WTC11 (cell line): Measurements from ENCODE around the gene TIGD2. TPM values are rescaled to one million over a fixed set of nuclear protein-coding genes. Genes with fewer than 3 reads are reported as not detected.

ENCODE experiments used
- ATAC-seq: fragments of 200-7000 bp; cut with Tn5 transposase; 2 replicates; pipeline ENCODE4 v1.10.0; 2021; ENCODE audit warnings: mild to moderate bottlenecking, moderate library complexity
- CTCF ChIA-PET: fragments of 300-600 bp; sonication (Branson Sonifier 250); formaldehyde crosslinking; loops from one replicate; lab custom pipeline; 2021; ENCODE audit warnings: antibody characterized with exemption; lab: Charles Lee
- POLR2A ChIA-PET: fragments of 350-600 bp; sonication (Branson Sonifier 250); formaldehyde crosslinking; loops from one replicate; lab custom pipeline; 2021; ENCODE audit warnings: antibody characterized with exemption; lab: Charles Lee
- DNase-seq: peaks from one replicate; pipeline ENCODE4 v3.0.0; 2021; ENCODE audit warnings: low spot score
- H3K27ac Mint-ChIP-seq: 2 replicates; pipeline ENCODE4 v1.8.0; 2021; ENCODE audit warnings: mixed read lengths
- H3K27me3 Mint-ChIP-seq: 2 replicates; pipeline ENCODE4 v1.8.0; 2021; ENCODE audit warnings: low read depth, mild to moderate bottlenecking, moderate library complexity, mixed read lengths
- H3K36me3 Mint-ChIP-seq: 2 replicates; pipeline ENCODE4 v1.8.0; 2021; ENCODE audit warnings: mixed read lengths
- H3K4me1 Mint-ChIP-seq: 2 replicates; pipeline ENCODE4 v1.8.0; 2022; ENCODE audit warnings: mixed read lengths
- H3K4me3 Mint-ChIP-seq: 2 replicates; pipeline ENCODE4 v1.8.0; 2021; ENCODE audit warnings: mild to moderate bottlenecking, moderate library complexity, mixed read lengths
- H3K9me3 Mint-ChIP-seq: 2 replicates; pipeline ENCODE4 v1.8.0; 2021; ENCODE audit warnings: mixed read lengths
- ATF6 ChIP-seq: sonication (generic); formaldehyde crosslinking; IDR thresholded peaks from 2 replicates; pipeline ENCODE4 v1.8.1; 2023; ENCODE audit warnings: mild to moderate bottlenecking, missing genetic modification reagents
- CBFB ChIP-seq: sonication (generic); formaldehyde crosslinking; IDR thresholded peaks from 2 replicates; pipeline ENCODE4 v1.8.1; 2022; ENCODE audit warnings: mild to moderate bottlenecking, low read depth, missing genetic modification reagents
- CTCF ChIP-seq: fragments of 200-600 bp; IDR thresholded peaks from 2 replicates; pipeline ENCODE4 v1.8.0; 2022; ENCODE audit warnings: antibody characterized with exemption
- ERG ChIP-seq: fragments of 250-450 bp; sonication (Bioruptor Pico); IDR thresholded peaks from 2 replicates; pipeline ENCODE4 v1.8.0; 2021; ENCODE audit warnings: mild to moderate bottlenecking
- FOXK1 ChIP-seq: sonication (generic); formaldehyde crosslinking; IDR thresholded peaks from 2 replicates; pipeline ENCODE4 v1.8.0; 2022; ENCODE audit warnings: mild to moderate bottlenecking, moderate library complexity, missing genetic modification reagents
- MAX ChIP-seq: sonication (generic); formaldehyde crosslinking; IDR thresholded peaks from 2 replicates; pipeline ENCODE4 v1.8.0; 2022; ENCODE audit warnings: mild to moderate bottlenecking, missing genetic modification reagents
- MYBL2 ChIP-seq: sonication (generic); formaldehyde crosslinking; IDR thresholded peaks from 2 replicates; pipeline ENCODE4 v1.8.1; 2023; ENCODE audit warnings: mild to moderate bottlenecking, moderate library complexity, missing genetic modification reagents
- NR1H2 ChIP-seq: sonication (generic); formaldehyde crosslinking; IDR thresholded peaks from 2 replicates; pipeline ENCODE4 v1.9.0; 2021; ENCODE audit warnings: mild to moderate bottlenecking, moderate library complexity, missing genetic modification reagents
- OVOL2 ChIP-seq: fragments of 250-450 bp; sonication (Bioruptor Pico); IDR thresholded peaks from 2 replicates; pipeline ENCODE4 v1.9.0; 2021; ENCODE audit warnings: mild to moderate bottlenecking, borderline replicate concordance
- PRDM15 ChIP-seq: sonication (generic); formaldehyde crosslinking; IDR thresholded peaks from 2 replicates; pipeline ENCODE4 v1.8.0; 2022; ENCODE audit warnings: missing genetic modification reagents
- RELA ChIP-seq: sonication (generic); formaldehyde crosslinking; IDR thresholded peaks from 2 replicates; pipeline ENCODE4 v1.8.1; 2022; ENCODE audit warnings: missing genetic modification reagents, mild to moderate bottlenecking, borderline replicate concordance
- SMAD4 ChIP-seq: sonication (generic); formaldehyde crosslinking; IDR thresholded peaks from 2 replicates; pipeline ENCODE4 v1.8.0; 2022; ENCODE audit warnings: mild to moderate bottlenecking, missing genetic modification reagents
- TCF7 ChIP-seq: sonication (generic); formaldehyde crosslinking; IDR thresholded peaks from 2 replicates; pipeline ENCODE4 v1.8.0; 2022; ENCODE audit warnings: mild to moderate bottlenecking, low read depth, missing genetic modification reagents, moderate library complexity
- ZNF263 ChIP-seq: sonication (generic); formaldehyde crosslinking; IDR thresholded peaks from 2 replicates; pipeline ENCODE4 v1.8.1; 2022; ENCODE audit warnings: low read depth, mild to moderate bottlenecking, moderate library complexity, missing genetic modification reagents
- ZNF396 ChIP-seq: fragments of 250-450 bp; sonication (Bioruptor Pico); IDR thresholded peaks from 2 replicates; pipeline ENCODE4 v1.8.0; 2021; ENCODE audit warnings: mild to moderate bottlenecking, moderate library complexity, borderline replicate concordance
- total RNA-seq: library from RNA; stranded (reverse); gene quantifications from 3 replicates; pipeline ENCODE4 v1.2.3, GENCODE V29; 2021
- TF ChIP-seq, protein P1 (sequence below): sonication (generic); formaldehyde crosslinking; IDR thresholded peaks from 2 replicates; pipeline ENCODE4 v1.8.1; 2023; ENCODE audit warnings: mild to moderate bottlenecking, missing genetic modification reagents, moderate library complexity
- TF ChIP-seq, protein P2 (sequence below): sonication (generic); formaldehyde crosslinking; conservative IDR thresholded peaks from 2 replicates; pipeline ENCODE4 v1.8.1; 2023; ENCODE audit warnings: mild to moderate bottlenecking, low read depth, missing genetic modification reagents, moderate library complexity

TIGD2 gene
- total RNA-seq, 1 experiment from 2014 or later = 5.0 TPM

GRCh38 chr4:89070041-89070440 is 41.3 kb upstream of the TIGD2 start:
- no peaks in the 10 kb centered on the region for H3K27me3 Mint-ChIP-seq
- no peaks in the 10 kb centered on the region for H3K4me1 Mint-ChIP-seq
- no peak overlapping the region for H3K4me3 Mint-ChIP-seq
- peaks cover 13% of the 10 kb centered on the region for H3K9me3 Mint-ChIP-seq
- no peak overlapping the region for H3K27ac Mint-ChIP-seq
- ChIA-PET CTCF (no interaction called here), POLR2A (no interaction called here)
- DNase-seq (no peak), ATAC-seq (no peak)
- TF ChIP-seq, protein P1, sequence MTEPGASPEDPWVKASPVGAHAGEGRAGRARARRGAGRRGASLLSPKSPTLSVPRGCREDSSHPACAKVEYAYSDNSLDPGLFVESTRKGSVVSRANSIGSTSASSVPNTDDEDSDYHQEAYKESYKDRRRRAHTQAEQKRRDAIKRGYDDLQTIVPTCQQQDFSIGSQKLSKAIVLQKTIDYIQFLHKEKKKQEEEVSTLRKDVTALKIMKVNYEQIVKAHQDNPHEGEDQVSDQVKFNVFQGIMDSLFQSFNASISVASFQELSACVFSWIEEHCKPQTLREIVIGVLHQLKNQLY (CRISPR knock-in tag) = no peak
- TF ChIP-seq ERG (no peak), OVOL2 (CRISPR knock-in tag) (no peak), FOXK1 (CRISPR knock-in tag) (no peak), RELA (CRISPR knock-in tag) (no peak), ZNF396 (CRISPR knock-in tag) (no peak), PRDM15 (CRISPR knock-in tag) (no peak), TCF7 (CRISPR knock-in tag) (no peak), MYBL2 (CRISPR knock-in tag) (no peak), CBFB (CRISPR knock-in tag) (no peak), MAX (CRISPR knock-in tag) (no peak), NR1H2 (CRISPR knock-in tag) (no peak), SMAD4 (CRISPR knock-in tag) (no peak), ZNF263 (no peak), CTCF (no peak), ATF6 (CRISPR knock-in tag) (no peak)
- TF ChIP-seq, protein P2, sequence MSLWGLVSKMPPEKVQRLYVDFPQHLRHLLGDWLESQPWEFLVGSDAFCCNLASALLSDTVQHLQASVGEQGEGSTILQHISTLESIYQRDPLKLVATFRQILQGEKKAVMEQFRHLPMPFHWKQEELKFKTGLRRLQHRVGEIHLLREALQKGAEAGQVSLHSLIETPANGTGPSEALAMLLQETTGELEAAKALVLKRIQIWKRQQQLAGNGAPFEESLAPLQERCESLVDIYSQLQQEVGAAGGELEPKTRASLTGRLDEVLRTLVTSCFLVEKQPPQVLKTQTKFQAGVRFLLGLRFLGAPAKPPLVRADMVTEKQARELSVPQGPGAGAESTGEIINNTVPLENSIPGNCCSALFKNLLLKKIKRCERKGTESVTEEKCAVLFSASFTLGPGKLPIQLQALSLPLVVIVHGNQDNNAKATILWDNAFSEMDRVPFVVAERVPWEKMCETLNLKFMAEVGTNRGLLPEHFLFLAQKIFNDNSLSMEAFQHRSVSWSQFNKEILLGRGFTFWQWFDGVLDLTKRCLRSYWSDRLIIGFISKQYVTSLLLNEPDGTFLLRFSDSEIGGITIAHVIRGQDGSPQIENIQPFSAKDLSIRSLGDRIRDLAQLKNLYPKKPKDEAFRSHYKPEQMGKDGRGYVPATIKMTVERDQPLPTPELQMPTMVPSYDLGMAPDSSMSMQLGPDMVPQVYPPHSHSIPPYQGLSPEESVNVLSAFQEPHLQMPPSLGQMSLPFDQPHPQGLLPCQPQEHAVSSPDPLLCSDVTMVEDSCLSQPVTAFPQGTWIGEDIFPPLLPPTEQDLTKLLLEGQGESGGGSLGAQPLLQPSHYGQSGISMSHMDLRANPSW (CRISPR knock-in tag) = no peak
- H3K36me3 Mint-ChIP-seq = peaks cover 11% of the 10 kb centered on the region
